Activated CD8-positive, alpha-beta T cell treated with anti-CD3 and anti-CD28 coated beads for 36 hours (primary cell): Measurements from ENCODE around the gene LRRC71. TPM values are rescaled to one million over a fixed set of nuclear protein-coding genes. Genes with fewer than 3 reads are reported as not detected.

Experiments
- ATAC-seq: fragments of 200-7000 bp; cut with Tn5 transposase; one replicate; pipeline ENCODE4 v1.10.0; 2021; ENCODE audit warnings: mild to moderate bottlenecking, moderate library complexity
- CTCF ChIA-PET: fragments of 350-600 bp; sonication (Branson Sonifier 250); formaldehyde crosslinking; loops from one replicate; lab custom pipeline; 2021; ENCODE audit warnings: antibody characterized with exemption; lab: Charles Lee
- POLR2A ChIA-PET: fragments of 350-600 bp; sonication (Branson Sonifier 250); formaldehyde crosslinking; loops from one replicate; lab custom pipeline; 2021; ENCODE audit warnings: antibody characterized with exemption; lab: Charles Lee
- DNase-seq: peaks from one replicate; pipeline ENCODE4 v3.0.0-alpha.2; 2020
- H3K27ac Mint-ChIP-seq: one replicate; pipeline ENCODE4 v1.8.0; 2021; ENCODE audit warnings: mild to moderate bottlenecking, mixed read lengths
- H3K27me3 Mint-ChIP-seq: one replicate; pipeline ENCODE4 v1.8.0; 2021; ENCODE audit warnings: mixed read lengths
- H3K36me3 Mint-ChIP-seq: one replicate; pipeline ENCODE4 v1.8.0; 2021; ENCODE audit warnings: low read depth, mixed read lengths
- H3K4me1 Mint-ChIP-seq: one replicate; pipeline ENCODE4 v1.8.0; 2021; ENCODE audit warnings: low read depth, mixed read lengths
- H3K4me3 Mint-ChIP-seq: one replicate; pipeline ENCODE4 v1.8.0; 2021; ENCODE audit warnings: mild to moderate bottlenecking, moderate library complexity, mixed read lengths
- H3K9me3 Mint-ChIP-seq: one replicate; pipeline ENCODE4 v1.8.0; 2021; ENCODE audit warnings: mixed read lengths
- CTCF ChIP-seq: fragments of 200-600 bp; IDR thresholded peaks from one replicate; pipeline ENCODE4 v1.8.0; 2022; ENCODE audit warnings: antibody characterized with exemption, mild to moderate bottlenecking
- intact Hi-C: fragments of 100-400 bp; cut with micrococcal nuclease; formaldehyde crosslinking; loops from one replicate; pipeline ENCODE4 v1.10.0; 2022
- total RNA-seq, 2 experiments: library from RNA; stranded (reverse); gene quantifications; one replicate each; pipeline ENCODE4 v1.2.3, GENCODE V29; 2021

LRRC71 gene
- total RNA-seq, 2 experiments from 2014 or later: not detected

- H3K27ac Mint-ChIP-seq: no peak overlapping the region
- ChIA-PET POLR2A (no interaction called here), CTCF (interaction anchor here (0.6 to 0.7 kb wide), 3 partner anchors 22 to 126 kb away, joined by 3 read pairs; no protein-coding TSS in a partner anchor)
- ATAC-seq: no peak
- TF ChIP-seq CTCF: no peak
- no peak overlapping the region for H3K4me3 Mint-ChIP-seq
- no peaks in the 10 kb centered on the region for H3K9me3 Mint-ChIP-seq
- H3K36me3 Mint-ChIP-seq: no peaks in the 10 kb centered on the region
- peaks cover 45% of the 10 kb centered on the region for H3K27me3 Mint-ChIP-seq
- no peak for DNase-seq
- H3K4me1 Mint-ChIP-seq: peaks cover 11% of the 10 kb centered on the region
- intact Hi-C loops: loop anchor here (5.0 to 10.0 kb wide), 3 partner anchors 32 to 210 kb away; no protein-coding TSS in a partner anchor
These were observed 25.5 kb upstream of the LRRC71 start for GRCh38 chr1:156894711-156895454.

GRCh38 chr1:156895455-156895812 lies 25.0 kb upstream of the LRRC71 start:
- H3K9me3 Mint-ChIP-seq: no peaks in the 10 kb centered on the region
- DNase-seq (no peak), ATAC-seq (no peak)
- no peak overlapping the region for H3K4me3 Mint-ChIP-seq
- peaks cover 8% of the 10 kb centered on the region for H3K4me1 Mint-ChIP-seq
- POLR2A ChIA-PET: no interaction called here
- no peak for TF ChIP-seq CTCF
- CTCF ChIA-PET: no interaction called here
- no peak overlapping the region for H3K27ac Mint-ChIP-seq
- H3K27me3 Mint-ChIP-seq: peaks cover 41% of the 10 kb centered on the region
- intact Hi-C loops: loop anchor here (10.0 kb wide), 1 partner anchor 211 kb away; no protein-coding TSS in a partner anchor
- H3K36me3 Mint-ChIP-seq: no peaks in the 10 kb centered on the region

- no peak for ATAC-seq
- POLR2A ChIA-PET: no interaction called here
- Mint-ChIP-seq H3K4me1 (peaks cover 8% of the 10 kb centered on the region), H3K27me3 (peaks cover 39% of the 10 kb centered on the region), H3K9me3 (no peaks in the 10 kb centered on the region), H3K4me3 (no peak overlapping the region), H3K27ac (no peak overlapping the region), H3K36me3 (no peaks in the 10 kb centered on the region)
- intact Hi-C loops: loop anchor here (10.0 kb wide), 1 partner anchor 211 kb away; no protein-coding TSS in a partner anchor
- no peak for TF ChIP-seq CTCF
- CTCF ChIA-PET: interaction anchor here (1.0 kb wide), 1 partner anchor 32 kb away, joined by 3 read pairs; no protein-coding TSS in a partner anchor
- DNase-seq: no peak
These were observed 24.5 kb upstream of the LRRC71 start for GRCh38 chr1:156895927-156896326.

GRCh38 chr1:156896490-156897033 lies 23.9 kb upstream of the LRRC71 start:
- intact Hi-C loops: loop anchor here (10.0 kb wide), 1 partner anchor 212 kb away; no protein-coding TSS in a partner anchor
- CTCF ChIA-PET: interaction anchor here (1.0 kb wide), 1 partner anchor 31 kb away, joined by 3 read pairs; no protein-coding TSS in a partner anchor
- ATAC-seq (no peak), DNase-seq (no peak)
- H3K9me3 Mint-ChIP-seq: no peaks in the 10 kb centered on the region
- H3K4me1 Mint-ChIP-seq: peaks cover 8% of the 10 kb centered on the region
- POLR2A ChIA-PET: no interaction called here
- no peaks in the 10 kb centered on the region for H3K36me3 Mint-ChIP-seq
- peaks cover 32% of the 10 kb centered on the region for H3K27me3 Mint-ChIP-seq
- no peak overlapping the region for H3K4me3 Mint-ChIP-seq
- no peak overlapping the region for H3K27ac Mint-ChIP-seq
- no peak for TF ChIP-seq CTCF
